Measurements from ENCODE around the gene EME1. TPM values are rescaled to one million over a fixed set of nuclear protein-coding genes. Genes with fewer than 3 reads are reported as not detected.

The EME1 gene
- total and polyA plus RNA-seq, 2 of the 13 experiments (the other 11 are each of a cell fraction or from before 2014, with no cell fraction given): 20.7 to 24.6 TPM

GRCh38 chr17:50361561-50362480 is 11.2 kb upstream of the EME1 start (continued):
- TF ChIP-seq ZNF614 (CRISPR knock-in tag; IDR thresholded peaks at IDR 0.05; ENCODE audit: borderline replicate concordance) (0 out of 2 replicates have a peak, but pooled peaks have one; percentile 40), TGIF2 (CRISPR knock-in tag; IDR thresholded peaks at IDR 0.05) (peak; percentile 91), ZNF142 (CRISPR knock-in tag; IDR thresholded peaks at IDR 0.05) (no peak), ATF2 (CRISPR knock-in tag; IDR thresholded peaks at IDR 0.05) (no peak; the same call in 1 of the 2 replicates), ZNF788 (CRISPR knock-in tag; IDR thresholded peaks at IDR 0.05; ENCODE audit: borderline replicate concordance) (no peak), NR2F6 (IDR thresholded peaks at IDR 0.05) (no peak), NR2F6 (CRISPR knock-in tag; IDR thresholded peaks at IDR 0.05) (peak; percentile 43; the same call in 1 of the 2 replicates), ZNF33B (CRISPR knock-in tag; IDR thresholded peaks at IDR 0.05) (0 out of 2 replicates have a peak, but pooled peaks have one; percentile 50), RARA (CRISPR knock-in tag; IDR thresholded peaks at IDR 0.05) (no peak), PLSCR1 (CRISPR knock-in tag; IDR thresholded peaks at IDR 0.05; ENCODE audit: borderline replicate concordance) (no peak), SOX6 (IDR thresholded peaks at IDR 0.05) (no peak), SOX6 (CRISPR knock-in tag; IDR thresholded peaks at IDR 0.05) (0 out of 2 replicates have a peak, but pooled peaks have one; percentile 14), HDAC6 (IDR thresholded peaks at IDR 0.05; ENCODE audit: low read depth, low read length) (no peak), RXRA (CRISPR knock-in tag; IDR thresholded peaks at IDR 0.05) (0 out of 2 replicates have a peak, but pooled peaks have one; percentile 37), ZNF546 (CRISPR knock-in tag; conservative IDR thresholded peaks at IDR 0.05) (no peak), ZGPAT (CRISPR knock-in tag; IDR thresholded peaks at IDR 0.05) (peak; percentile 55; the same call in 1 of the 2 replicates), ZNF547 (CRISPR knock-in tag; IDR thresholded peaks at IDR 0.05) (peak; percentile 82), AKAP8 (CRISPR knock-in tag; IDR thresholded peaks at IDR 0.05) (0 out of 2 replicates have a peak, but pooled peaks have one; percentile 61), MTF1 (CRISPR knock-in tag; IDR thresholded peaks at IDR 0.05) (no peak), MAX (IDR thresholded peaks at IDR 0.05) (peak; percentile 35; the same call in 1 of the 2 replicates)
